Activated CD4-positive, alpha-beta T cell treated with anti-CD3 and anti-CD28 coated beads for 36 hours (primary cell): ENCODE measurements around the gene GFRA1. TPM values are rescaled to one million over a fixed set of nuclear protein-coding genes. Genes with fewer than 3 reads are reported as not detected.

Source experiments
- ATAC-seq: fragments of 200-7000 bp; cut with Tn5 transposase; one replicate; pipeline ENCODE4 v1.10.0; 2021; ENCODE audit warnings: mild to moderate bottlenecking, moderate library complexity
- CTCF ChIA-PET: fragments of 350-600 bp; sonication (Branson Sonifier 250); formaldehyde crosslinking; loops from one replicate; lab custom pipeline; 2021; ENCODE audit warnings: antibody characterized with exemption; lab: Charles Lee
- POLR2A ChIA-PET: fragments of 350-600 bp; sonication (Branson Sonifier 250); formaldehyde crosslinking; loops from one replicate; lab custom pipeline; 2021; ENCODE audit warnings: antibody characterized with exemption, inconsistent platforms; lab: Charles Lee
- DNase-seq: peaks from one replicate; pipeline ENCODE4 v3.0.0-alpha.2; 2020
- H3K27ac Mint-ChIP-seq: one replicate; pipeline ENCODE4 v1.8.0; 2021; ENCODE audit warnings: mixed read lengths
- H3K27me3 Mint-ChIP-seq: one replicate; pipeline ENCODE4 v1.8.0; 2021; ENCODE audit warnings: mixed read lengths
- H3K36me3 Mint-ChIP-seq: one replicate; pipeline ENCODE4 v1.8.0; 2021; ENCODE audit warnings: low read depth, mixed read lengths
- H3K4me1 Mint-ChIP-seq: one replicate; pipeline ENCODE4 v1.8.0; 2021; ENCODE audit warnings: mixed read lengths
- H3K4me3 Mint-ChIP-seq: one replicate; pipeline ENCODE4 v1.8.0; 2021; ENCODE audit warnings: mild to moderate bottlenecking, moderate library complexity, mixed read lengths
- H3K9me3 Mint-ChIP-seq: one replicate; pipeline ENCODE4 v1.8.0; 2021; ENCODE audit warnings: low read depth, mixed read lengths
- intact Hi-C, 2 experiments: fragments of 100-400 bp; cut with DNase I in 1 of 2; cut with micrococcal nuclease in 1 of 2; formaldehyde crosslinking; loops; one replicate each; pipeline versions ENCODE4 v1.14.2 to v1.15.1; 2022 to 2024; cut with DNase I, micrococcal nuclease
- total RNA-seq, 2 experiments: library from RNA; stranded (reverse); gene quantifications; one replicate each; pipeline ENCODE4 v1.2.3, GENCODE V29; 2021

Gene GFRA1
- total RNA-seq, 2 experiments from 2014 or later: 0.09 to 0.11 TPM

GRCh38 chr10:116115036-116115641 is 157.9 kb downstream of the GFRA1 start:
- ChIA-PET CTCF (no interaction called here), POLR2A (no interaction called here)
- no peaks in the 10 kb centered on the region for H3K4me1 Mint-ChIP-seq
- H3K27me3 Mint-ChIP-seq: no peaks in the 10 kb centered on the region
- intact Hi-C loops: no loop called here
- no peak overlapping the region for H3K27ac Mint-ChIP-seq
- H3K36me3 Mint-ChIP-seq: no peaks in the 10 kb centered on the region
- H3K4me3 Mint-ChIP-seq: no peak overlapping the region
- peaks cover 2% of the 10 kb centered on the region for H3K9me3 Mint-ChIP-seq
- DNase-seq (no peak), ATAC-seq (no peak)

- POLR2A ChIA-PET: no interaction called here
- intact Hi-C loops: no loop called here
- Mint-ChIP-seq H3K27me3 (no peaks in the 10 kb centered on the region), H3K27ac (no peak overlapping the region), H3K36me3 (no peaks in the 10 kb centered on the region), H3K9me3 (peaks cover 2% of the 10 kb centered on the region), H3K4me3 (no peak overlapping the region), H3K4me1 (no peaks in the 10 kb centered on the region)
- CTCF ChIA-PET: no interaction called here
- no peak for ATAC-seq
- no peak for DNase-seq
Observed at GRCh38 chr10:116113721-116114501, 159.1 kb downstream of the GFRA1 start.

GRCh38 chr10:116112232-116113231 is 160.5 kb downstream of the GFRA1 start:
- Mint-ChIP-seq H3K27me3 (no peaks in the 10 kb centered on the region), H3K9me3 (peaks cover 1% of the 10 kb centered on the region), H3K4me1 (no peaks in the 10 kb centered on the region), H3K27ac (no peak overlapping the region), H3K4me3 (no peak overlapping the region), H3K36me3 (no peaks in the 10 kb centered on the region)
- DNase-seq: no peak
- ATAC-seq: no peak
- intact Hi-C loops: no loop called here
- ChIA-PET POLR2A (no interaction called here), CTCF (interaction anchor here (0.9 kb wide), 1 partner anchor 57 kb away, joined by 6 read pairs; no protein-coding TSS in a partner anchor)

- no peak for ATAC-seq
- Mint-ChIP-seq H3K4me3 (no peak overlapping the region), H3K9me3 (peaks cover 2% of the 10 kb centered on the region), H3K27ac (no peak overlapping the region), H3K36me3 (no peaks in the 10 kb centered on the region), H3K27me3 (no peaks in the 10 kb centered on the region), H3K4me1 (no peaks in the 10 kb centered on the region)
- no peak for DNase-seq
- POLR2A ChIA-PET: no interaction called here
- CTCF ChIA-PET: interaction anchor here (0.9 kb wide), 1 partner anchor 56 kb away, joined by 6 read pairs; no protein-coding TSS in a partner anchor
- intact Hi-C loops: no loop called here
Observed at GRCh38 chr10:116111483-116112095, 161.4 kb downstream of the GFRA1 start.

GRCh38 chr10:116110736-116111135 is 162.3 kb downstream of the GFRA1 start:
- CTCF ChIA-PET: no interaction called here

GRCh38 chr10:116109881-116110280 is 163.1 kb downstream of the GFRA1 start:
- Mint-ChIP-seq H3K27me3 (no peaks in the 10 kb centered on the region), H3K9me3 (peaks cover 2% of the 10 kb centered on the region), H3K4me3 (no peak overlapping the region), H3K4me1 (no peaks in the 10 kb centered on the region), H3K27ac (no peak overlapping the region), H3K36me3 (no peaks in the 10 kb centered on the region)
- intact Hi-C loops: no loop called here
- no peak for DNase-seq
- CTCF ChIA-PET: no interaction called here
- POLR2A ChIA-PET: no interaction called here
- no peak for ATAC-seq

More at GRCh38 chr10:116110736-116111135, 162.3 kb downstream of the GFRA1 start:
- POLR2A ChIA-PET: no interaction called here
- no peaks in the 10 kb centered on the region for H3K36me3 Mint-ChIP-seq
- DNase-seq: no peak
- intact Hi-C loops: no loop called here
- H3K27ac Mint-ChIP-seq: no peak overlapping the region
- H3K4me3 Mint-ChIP-seq: no peak overlapping the region
- peaks cover 2% of the 10 kb centered on the region for H3K9me3 Mint-ChIP-seq
- H3K4me1 Mint-ChIP-seq: no peaks in the 10 kb centered on the region
- no peak for ATAC-seq
- H3K27me3 Mint-ChIP-seq: no peaks in the 10 kb centered on the region

GRCh38 chr10:116109481-116109880 is 163.5 kb downstream of the GFRA1 start:
- Mint-ChIP-seq H3K36me3 (no peaks in the 10 kb centered on the region), H3K27ac (no peak overlapping the region), H3K9me3 (peaks cover 2% of the 10 kb centered on the region), H3K4me3 (no peak overlapping the region), H3K27me3 (no peaks in the 10 kb centered on the region), H3K4me1 (no peaks in the 10 kb centered on the region)
- DNase-seq (no peak), ATAC-seq (no peak)
- intact Hi-C loops: no loop called here
- CTCF ChIA-PET: no interaction called here
- POLR2A ChIA-PET: no interaction called here

GRCh38 chr10:116108095-116108494 is 164.9 kb downstream of the GFRA1 start:
- no peak overlapping the region for H3K4me3 Mint-ChIP-seq
- intact Hi-C loops: no loop called here
- H3K36me3 Mint-ChIP-seq: no peaks in the 10 kb centered on the region
- ATAC-seq (no peak), DNase-seq (no peak)
- H3K27me3 Mint-ChIP-seq: no peaks in the 10 kb centered on the region
- H3K4me1 Mint-ChIP-seq: no peaks in the 10 kb centered on the region
- H3K9me3 Mint-ChIP-seq: peaks cover 2% of the 10 kb centered on the region
- POLR2A ChIA-PET: no interaction called here
- CTCF ChIA-PET: no interaction called here
- H3K27ac Mint-ChIP-seq: no peak overlapping the region

- Mint-ChIP-seq H3K27ac (no peak overlapping the region), H3K36me3 (no peaks in the 10 kb centered on the region), H3K4me1 (no peaks in the 10 kb centered on the region), H3K27me3 (no peaks in the 10 kb centered on the region), H3K9me3 (peaks cover 2% of the 10 kb centered on the region), H3K4me3 (no peak overlapping the region)
- DNase-seq (no peak), ATAC-seq (no peak)
- ChIA-PET POLR2A (no interaction called here), CTCF (no interaction called here)
- intact Hi-C loops: no loop called here
Observed at GRCh38 chr10:116106611-116107010, 166.4 kb downstream of the GFRA1 start.

- no peak overlapping the region for H3K27ac Mint-ChIP-seq
- CTCF ChIA-PET: interaction anchor here (0.6 kb wide), 1 partner anchor 112 kb away, joined by 3 read pairs; no protein-coding TSS in a partner anchor
Observed at GRCh38 chr10:116105264-116105663, 167.7 kb downstream of the GFRA1 start.

More at GRCh38 chr10:116105264-116105663, 167.7 kb downstream of the GFRA1 start:
- Mint-ChIP-seq H3K4me3 (no peak overlapping the region), H3K4me1 (no peaks in the 10 kb centered on the region), H3K36me3 (no peaks in the 10 kb centered on the region), H3K27me3 (no peaks in the 10 kb centered on the region), H3K9me3 (peaks cover 2% of the 10 kb centered on the region)
- intact Hi-C loops: no loop called here
- DNase-seq: no peak
- ATAC-seq: no peak
- POLR2A ChIA-PET: no interaction called here
